Gastroesophageal sphincter (tissue), 3 donors: Measurements from ENCODE around the gene KRT71.

Source experiments
- POLR2A ChIP-seq, 2 donors: fragments of 450-650 bp; IDR thresholded peaks; one replicate each; pipeline ENCODE4 v1.6.1; 2017; ENCODE audit warnings: antibody characterized with exemption in 2 of 2, mild to moderate bottlenecking in 2 of 2, moderate library complexity in 1 of 2
- POLR2AphosphoS5 ChIP-seq: sonication (generic); formaldehyde crosslinking; IDR thresholded peaks from one replicate; pipeline ENCODE4 v1.6.1; 2017; ENCODE audit warnings: antibody characterized with exemption
- TF ChIP-seq, protein P1 (sequence below), 4 experiments: fragments of 200-600 bp in 2 of 4; fragments of 450-650 bp in 2 of 4; sonication (generic) in 1 of 4; IDR thresholded peaks; one replicate each; pipeline ENCODE4 v1.5.1; 2017 to 2019; ENCODE audit warnings: antibody characterized with exemption in 4 of 4, mild to moderate bottlenecking in 2 of 4, moderate library complexity in 2 of 4

DNA sequence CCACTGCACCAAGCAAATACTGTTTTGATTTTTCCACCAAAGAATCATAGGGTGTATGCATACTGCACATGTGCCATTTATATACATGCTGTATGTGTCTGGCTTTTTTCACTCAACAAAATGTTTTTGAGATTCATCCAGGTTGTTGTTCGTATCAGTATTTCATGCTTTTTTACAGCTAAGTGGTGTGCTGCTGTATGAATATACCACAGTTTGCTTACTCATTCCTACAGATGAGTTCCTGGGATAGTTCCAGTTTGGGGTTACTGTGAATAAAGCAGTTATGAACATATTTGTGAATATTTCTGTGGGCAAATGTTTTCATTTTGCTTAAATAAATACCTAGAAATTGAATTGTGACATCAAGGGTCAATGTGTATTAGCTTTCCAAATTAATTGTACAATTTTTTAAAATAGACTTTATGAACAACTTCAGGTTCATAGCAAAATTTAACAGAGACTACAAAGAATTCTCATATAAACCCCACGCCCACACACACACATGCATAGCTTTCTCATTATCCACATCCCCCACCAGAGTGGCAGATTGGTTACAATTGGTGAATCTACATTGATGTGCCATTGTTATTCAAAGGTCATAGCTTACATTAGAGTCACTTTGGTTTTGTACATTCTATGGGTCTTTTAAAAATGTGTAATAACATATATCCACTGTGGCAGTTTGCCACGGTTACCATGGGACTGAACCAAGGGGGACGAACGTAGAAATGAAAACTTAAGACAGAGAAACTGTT, 53.0 kb downstream of the KRT71 start:
- TF ChIP-seq POLR2A (IDR thresholded peaks at IDR 0.05) (no peak), POLR2AphosphoS5 (no peak)
- TF ChIP-seq, protein P1, sequence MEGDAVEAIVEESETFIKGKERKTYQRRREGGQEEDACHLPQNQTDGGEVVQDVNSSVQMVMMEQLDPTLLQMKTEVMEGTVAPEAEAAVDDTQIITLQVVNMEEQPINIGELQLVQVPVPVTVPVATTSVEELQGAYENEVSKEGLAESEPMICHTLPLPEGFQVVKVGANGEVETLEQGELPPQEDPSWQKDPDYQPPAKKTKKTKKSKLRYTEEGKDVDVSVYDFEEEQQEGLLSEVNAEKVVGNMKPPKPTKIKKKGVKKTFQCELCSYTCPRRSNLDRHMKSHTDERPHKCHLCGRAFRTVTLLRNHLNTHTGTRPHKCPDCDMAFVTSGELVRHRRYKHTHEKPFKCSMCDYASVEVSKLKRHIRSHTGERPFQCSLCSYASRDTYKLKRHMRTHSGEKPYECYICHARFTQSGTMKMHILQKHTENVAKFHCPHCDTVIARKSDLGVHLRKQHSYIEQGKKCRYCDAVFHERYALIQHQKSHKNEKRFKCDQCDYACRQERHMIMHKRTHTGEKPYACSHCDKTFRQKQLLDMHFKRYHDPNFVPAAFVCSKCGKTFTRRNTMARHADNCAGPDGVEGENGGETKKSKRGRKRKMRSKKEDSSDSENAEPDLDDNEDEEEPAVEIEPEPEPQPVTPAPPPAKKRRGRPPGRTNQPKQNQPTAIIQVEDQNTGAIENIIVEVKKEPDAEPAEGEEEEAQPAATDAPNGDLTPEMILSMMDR (IDR thresholded peaks at IDR 0.05) = no peak
